Retina (tissue), 1 donor: ENCODE measurements around the gene SMIM22.

Experiments used
- DNase-seq: peaks from one replicate; pipeline ENCODE4 v3.0.0-alpha.2; 2016

Gene SMIM22

GRCh38 chr16:4796982-4797804, 2.0 kb downstream of the SMIM22 start:
- DNase-seq, result no peak

GRCh38 chr16:4797805-4798252, 2.7 kb downstream of the SMIM22 start:
- DNase-seq, result no peak

- DNase-seq, result no peak
Observed at GRCh38 chr16:4798456-4798855, 3.3 kb downstream of the SMIM22 start.

GRCh38 chr16:4799171-4799855, 4.1 kb downstream of the SMIM22 start:
- no peak for DNase-seq

- peak; percentile 16 for DNase-seq
Observed at GRCh38 chr16:4800290-4801041, 5.3 kb downstream of the SMIM22 start.

- DNase-seq, result no peak
Observed at GRCh38 chr16:4801051-4801961, 6.1 kb downstream of the SMIM22 start.

DNA sequence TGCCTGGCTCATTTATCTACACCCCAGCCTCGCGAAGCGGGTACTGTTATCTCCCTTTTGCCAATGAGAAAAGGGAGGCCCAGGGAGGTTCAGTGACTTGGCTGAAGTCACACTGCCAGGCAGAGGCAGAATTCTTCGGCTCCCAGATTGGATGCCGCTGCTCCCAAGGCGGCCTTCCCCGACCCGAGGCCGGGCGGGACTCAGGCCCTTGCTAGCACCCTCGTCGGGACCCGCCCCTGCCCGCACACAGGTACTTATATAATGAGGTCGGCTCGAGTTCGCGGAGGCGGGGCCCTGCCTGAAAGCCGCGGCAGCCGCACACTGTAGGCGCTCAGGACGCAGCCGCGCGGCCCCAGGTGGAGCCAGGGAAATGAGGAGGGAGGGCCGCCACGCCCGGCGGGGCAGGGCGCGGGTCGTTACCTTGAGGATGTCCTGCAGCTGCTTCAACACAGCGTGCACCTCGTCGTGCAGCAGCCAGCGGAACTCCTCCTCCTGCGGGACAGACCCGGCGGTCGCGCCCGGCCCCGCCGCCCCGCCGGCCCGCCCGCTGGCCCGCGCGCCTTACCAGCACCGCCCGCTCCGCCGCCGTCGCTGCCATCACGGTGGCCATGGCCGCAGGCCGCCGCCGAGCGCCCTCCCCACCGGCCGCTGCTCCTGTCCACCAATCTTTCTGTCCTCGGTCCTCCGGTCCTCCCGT, 6.9 kb downstream of the SMIM22 start, which contains the start of gene ROGDI:
ROGDI (minus strand) TSS at position 672 of the 697 bp plus-strand sequence; CDS start at position 610, 62 bp downstream.
- peak; percentile 78 for DNase-seq

DNA sequence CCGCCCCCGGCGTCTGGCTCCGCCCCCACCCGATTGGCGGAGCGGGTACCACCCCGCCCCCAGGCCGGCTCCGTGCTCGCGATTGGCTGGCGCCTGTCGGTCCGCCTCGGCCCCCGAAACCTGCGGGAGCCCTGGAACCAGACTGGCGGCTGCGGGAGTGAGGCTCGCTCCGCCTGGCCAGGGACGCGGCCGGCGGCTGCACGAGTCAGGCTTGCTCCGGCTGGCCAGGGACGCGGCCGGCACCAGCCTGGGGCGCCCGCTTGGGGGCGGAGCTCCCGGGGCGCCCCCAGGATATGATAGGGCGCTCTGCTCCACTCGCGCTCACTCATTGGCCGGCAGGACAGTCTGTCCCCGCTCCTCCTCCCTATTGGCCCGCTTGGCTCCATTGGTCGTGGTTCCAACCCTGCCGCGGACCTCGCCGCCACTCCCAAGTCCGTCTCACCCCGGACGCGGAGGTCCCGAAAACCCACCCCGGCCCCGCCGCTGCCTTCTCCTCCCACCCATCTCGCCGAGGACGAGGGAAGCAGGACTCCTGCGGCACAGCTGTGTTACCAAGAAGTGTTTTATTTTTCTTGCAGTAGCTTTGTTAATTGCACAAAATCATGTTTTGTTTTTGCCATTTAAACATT, 7.6 kb downstream of the SMIM22 start:
- DNase-seq, result peak; percentile 95

GRCh38 chr16:4803401-4803844, 8.3 kb downstream of the SMIM22 start:
- peak; percentile 19 for DNase-seq

GRCh38 chr16:4803898-4804762, 9.0 kb downstream of the SMIM22 start:
- no peak for DNase-seq

DNA sequence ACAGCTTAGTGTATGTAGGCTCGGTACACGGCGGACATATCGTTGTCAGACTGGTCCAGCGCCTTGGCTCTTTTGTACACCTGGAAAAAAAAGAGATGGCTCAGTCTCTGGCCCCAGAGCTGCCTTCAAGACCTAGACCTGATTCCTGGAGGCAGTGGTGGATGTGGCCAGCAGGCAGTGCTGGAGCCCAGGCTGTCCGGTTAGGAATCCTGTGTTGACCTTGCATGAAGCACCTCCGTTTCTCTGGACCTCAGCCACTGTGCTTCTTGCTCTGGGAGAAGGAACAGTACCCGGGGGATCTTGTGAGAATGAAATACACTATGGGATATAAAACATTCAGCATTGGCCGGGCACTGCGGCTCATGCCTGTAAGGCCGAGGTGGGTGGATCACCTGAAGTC, 10.1 kb downstream of the SMIM22 start:
- DNase-seq, result no peak

- DNase-seq, result no peak
Observed at GRCh38 chr16:4806280-4806679, 11.1 kb downstream of the SMIM22 start.

GRCh38 chr16:4811242-4811641, 16.1 kb downstream of the SMIM22 start:
- DNase-seq, result no peak

DNA sequence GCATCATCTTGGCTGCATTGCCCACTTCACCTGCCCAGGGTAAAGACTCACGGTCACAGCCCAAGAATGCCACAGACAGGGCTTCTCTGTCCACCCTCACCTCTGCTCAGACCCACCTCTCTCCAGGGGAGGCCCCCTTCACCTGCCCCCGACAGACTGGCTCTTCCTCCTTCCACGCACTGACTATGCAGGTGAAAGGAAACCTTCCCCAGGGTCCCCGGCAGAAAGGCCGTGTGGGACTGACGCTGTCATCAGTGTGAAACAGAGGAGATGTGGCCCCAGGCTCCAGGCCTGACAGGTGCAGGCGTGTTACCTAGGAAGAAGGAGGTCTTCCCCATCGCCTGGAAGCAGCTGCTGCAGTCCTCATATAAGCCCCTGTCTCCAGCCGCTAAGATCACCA, 16.6 kb downstream of the SMIM22 start:
- DNase-seq, result no peak

GRCh38 chr16:4813251-4814003, 18.3 kb downstream of the SMIM22 start:
- no peak for DNase-seq

- DNase-seq, result no peak
Observed at GRCh38 chr16:4814046-4814445, 18.9 kb downstream of the SMIM22 start.

- no peak for DNase-seq
Observed at GRCh38 chr16:4814542-4815173, 19.5 kb downstream of the SMIM22 start.

GRCh38 chr16:4820652-4821051, 25.5 kb downstream of the SMIM22 start:
- no peak for DNase-seq

DNA sequence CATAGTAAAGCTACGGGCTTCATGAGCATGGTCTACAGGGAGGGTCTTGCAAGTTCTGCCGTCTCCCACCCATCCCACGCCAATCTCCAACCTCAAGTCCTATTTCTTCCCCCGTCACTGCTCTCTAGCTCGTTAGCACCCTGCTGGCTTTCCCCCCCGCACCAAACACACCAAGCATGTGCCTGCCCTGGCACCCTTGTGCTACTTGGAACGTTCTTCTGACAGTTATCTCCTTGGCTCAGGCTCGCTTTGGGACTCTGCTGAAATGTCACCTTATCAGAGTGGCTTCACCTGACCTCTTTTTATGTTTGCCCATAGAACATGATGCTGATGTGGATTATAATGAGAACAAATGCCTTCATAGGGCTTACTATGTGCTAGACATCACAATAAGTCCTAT, 30.0 kb downstream of the SMIM22 start:
- DNase-seq, result no peak
